H1 (cell line): ENCODE results near the gene HPD.

Experiments
- HDAC2 ChIP-seq, 2 experiments: fragments of 300-600 bp in 1 of 2; sonication (generic) in 1 of 2; IDR thresholded peaks; 2 replicates each; pipeline ENCODE4 v1.6.1; 2011 to 2012; ENCODE audit warnings: low read depth in 2 of 2, low read length in 2 of 2, mild to moderate bottlenecking in 2 of 2, moderate library complexity in 2 of 2, borderline replicate concordance in 1 of 2, inconsistent platforms in 1 of 2
- POLR2A ChIP-seq, 2 experiments: IDR thresholded peaks; 1 replicate in 1 of 2; 2 replicates in 1 of 2; pipeline ENCODE4 v1.6.1; 2011; ENCODE audit warnings: low read depth in 2 of 2, low read length in 2 of 2, mild to moderate bottlenecking in 2 of 2; ENCODE audit errors: control extremely low read depth in 1 of 2
- SP1 ChIP-seq: IDR thresholded peaks from 2 replicates; pipeline ENCODE4 v1.6.1; 2011; ENCODE audit warnings: low read depth, low read length
- TAF1 ChIP-seq: IDR thresholded peaks from 2 replicates; pipeline ENCODE4 v1.6.1; 2011; ENCODE audit warnings: mild to moderate bottlenecking, low read depth, low read length
- TCF12 ChIP-seq: IDR thresholded peaks from 2 replicates; pipeline ENCODE4 v1.6.1; 2011; ENCODE audit warnings: low read depth, mild to moderate bottlenecking, low read length
- TEAD4 ChIP-seq: IDR thresholded peaks from 2 replicates; pipeline ENCODE4 v1.6.1; 2012; ENCODE audit warnings: low read depth, low read length, inconsistent platforms, mixed read lengths
- TF ChIP-seq, protein P1 (sequence below), 3 experiments: IDR thresholded peaks; 1 replicate in 2 of 3; 2 replicates in 1 of 3; pipeline versions ENCODE4 v1.5.1 to v1.6.1; 2011; ENCODE audit warnings: low read length in 3 of 3, mild to moderate bottlenecking in 3 of 3, inconsistent platforms in 2 of 3, low read depth in 1 of 3, moderate library complexity in 1 of 3; ENCODE audit not compliant: insufficient read depth in 1 of 3; ENCODE audit errors: control extremely low read depth in 1 of 3

DNA sequence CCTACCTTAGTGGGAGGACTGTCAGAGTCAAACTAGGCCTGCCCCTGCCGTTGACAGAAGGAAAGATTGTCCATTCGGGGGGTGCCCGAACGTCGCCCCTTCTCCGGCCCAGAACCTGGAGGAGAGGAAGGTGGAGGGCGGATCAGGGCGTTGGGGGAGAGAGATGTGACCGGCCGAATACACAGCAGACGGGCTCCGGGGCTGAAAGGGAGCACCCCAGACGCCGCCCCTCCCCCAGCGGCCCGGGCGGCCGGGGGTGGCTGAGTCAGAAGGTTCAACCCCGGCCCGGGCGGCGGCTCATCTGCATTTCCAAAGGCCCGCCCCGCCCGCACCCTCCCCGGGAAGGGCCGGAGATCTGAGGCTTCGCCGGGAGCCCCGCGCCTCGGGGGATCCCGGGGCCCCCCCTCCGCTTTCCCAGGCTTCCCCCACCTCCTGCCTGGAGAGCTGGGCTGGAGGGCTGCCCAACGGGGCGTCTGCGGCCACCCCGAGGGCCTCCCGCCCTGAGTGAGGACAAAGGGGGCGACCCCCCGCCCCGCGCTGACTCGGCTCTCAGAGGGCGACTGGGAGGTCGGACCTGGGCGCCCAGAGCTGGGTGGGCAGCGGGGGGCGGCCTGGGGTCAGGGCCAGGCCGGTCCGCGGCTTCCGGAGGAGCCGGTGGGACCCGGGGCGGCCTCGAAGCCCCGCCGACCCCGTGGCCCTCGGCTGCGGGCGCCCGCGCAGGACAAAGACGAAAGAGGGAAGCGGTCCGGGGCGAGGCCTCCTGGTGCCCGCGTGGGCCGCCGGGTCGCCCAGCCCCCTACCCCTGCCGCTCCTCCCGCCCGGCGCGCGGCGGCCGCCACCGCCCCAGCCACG, 58.6 kb downstream of the HPD start:
- no peak for TF ChIP-seq HDAC2 (IDR thresholded peaks at IDR 0.05; ENCODE audit: borderline replicate concordance in 1 of 2, low read depth in 2 of 2, low read length in 2 of 2)
- TF ChIP-seq, protein P1, sequence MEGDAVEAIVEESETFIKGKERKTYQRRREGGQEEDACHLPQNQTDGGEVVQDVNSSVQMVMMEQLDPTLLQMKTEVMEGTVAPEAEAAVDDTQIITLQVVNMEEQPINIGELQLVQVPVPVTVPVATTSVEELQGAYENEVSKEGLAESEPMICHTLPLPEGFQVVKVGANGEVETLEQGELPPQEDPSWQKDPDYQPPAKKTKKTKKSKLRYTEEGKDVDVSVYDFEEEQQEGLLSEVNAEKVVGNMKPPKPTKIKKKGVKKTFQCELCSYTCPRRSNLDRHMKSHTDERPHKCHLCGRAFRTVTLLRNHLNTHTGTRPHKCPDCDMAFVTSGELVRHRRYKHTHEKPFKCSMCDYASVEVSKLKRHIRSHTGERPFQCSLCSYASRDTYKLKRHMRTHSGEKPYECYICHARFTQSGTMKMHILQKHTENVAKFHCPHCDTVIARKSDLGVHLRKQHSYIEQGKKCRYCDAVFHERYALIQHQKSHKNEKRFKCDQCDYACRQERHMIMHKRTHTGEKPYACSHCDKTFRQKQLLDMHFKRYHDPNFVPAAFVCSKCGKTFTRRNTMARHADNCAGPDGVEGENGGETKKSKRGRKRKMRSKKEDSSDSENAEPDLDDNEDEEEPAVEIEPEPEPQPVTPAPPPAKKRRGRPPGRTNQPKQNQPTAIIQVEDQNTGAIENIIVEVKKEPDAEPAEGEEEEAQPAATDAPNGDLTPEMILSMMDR (IDR thresholded peaks at IDR 0.05; ENCODE audit: control extremely low read depth in 1 of 3, insufficient read depth in 1 of 3, low read depth in 1 of 3, low read length in 3 of 3) = no peak
- TF ChIP-seq TAF1 = no peak
- TF ChIP-seq POLR2A (IDR thresholded peaks at IDR 0.05; ENCODE audit: control extremely low read depth in 1 of 2, low read depth in 2 of 2, low read length in 2 of 2) = peak in 1 of 2 experiments; percentile 37; a peak in 1 of 3 replicates
- TF ChIP-seq TCF12 = no peak
- TF ChIP-seq TEAD4 = no peak
- no peak for TF ChIP-seq SP1
